Fibroblast of pulmonary artery (primary cell): ENCODE data around the gene ARHGAP24.

Source experiments
- DNase-seq: peaks from one replicate; pipeline ENCODE4 v3.0.0-alpha.2; 2010; ENCODE audit warnings: low read depth
- H3K4me3 ChIP-seq: replicated peaks from 2 replicates; pipeline ENCODE4 v1.5.1; 2011; ENCODE audit warnings: low read depth, mild to moderate bottlenecking, control low read depth, low read length, moderate library complexity
- TF ChIP-seq, protein P1 (sequence below): IDR thresholded peaks from 2 replicates; pipeline ENCODE4 v1.5.1; 2011; ENCODE audit warnings: mild to moderate bottlenecking, control low read depth, low read length, inconsistent platforms; ENCODE audit errors: missing control alignments

Gene ARHGAP24

DNA sequence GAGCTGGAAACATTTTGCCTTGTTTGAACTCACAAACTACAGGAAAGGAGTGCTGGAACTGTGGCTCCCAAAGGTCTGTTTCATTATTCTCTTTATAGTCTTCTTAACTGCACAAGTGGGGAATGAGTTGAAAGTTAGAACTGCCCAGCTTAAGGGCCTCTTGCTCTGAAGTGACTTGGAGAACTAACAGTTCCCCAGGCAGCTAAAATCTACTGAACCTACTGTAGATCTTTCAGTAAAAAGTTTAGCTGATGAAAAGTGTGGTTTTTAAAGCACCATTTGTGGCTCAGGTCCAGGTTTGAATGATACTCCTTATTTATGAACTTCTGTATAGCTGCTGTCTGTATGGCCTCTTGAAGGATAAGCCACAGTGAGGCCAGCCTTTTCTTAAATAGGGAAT, 531.1 kb downstream of the ARHGAP24 start:
- DNase-seq: no peak
- no peak overlapping the region for H3K4me3 ChIP-seq
- TF ChIP-seq, protein P1, sequence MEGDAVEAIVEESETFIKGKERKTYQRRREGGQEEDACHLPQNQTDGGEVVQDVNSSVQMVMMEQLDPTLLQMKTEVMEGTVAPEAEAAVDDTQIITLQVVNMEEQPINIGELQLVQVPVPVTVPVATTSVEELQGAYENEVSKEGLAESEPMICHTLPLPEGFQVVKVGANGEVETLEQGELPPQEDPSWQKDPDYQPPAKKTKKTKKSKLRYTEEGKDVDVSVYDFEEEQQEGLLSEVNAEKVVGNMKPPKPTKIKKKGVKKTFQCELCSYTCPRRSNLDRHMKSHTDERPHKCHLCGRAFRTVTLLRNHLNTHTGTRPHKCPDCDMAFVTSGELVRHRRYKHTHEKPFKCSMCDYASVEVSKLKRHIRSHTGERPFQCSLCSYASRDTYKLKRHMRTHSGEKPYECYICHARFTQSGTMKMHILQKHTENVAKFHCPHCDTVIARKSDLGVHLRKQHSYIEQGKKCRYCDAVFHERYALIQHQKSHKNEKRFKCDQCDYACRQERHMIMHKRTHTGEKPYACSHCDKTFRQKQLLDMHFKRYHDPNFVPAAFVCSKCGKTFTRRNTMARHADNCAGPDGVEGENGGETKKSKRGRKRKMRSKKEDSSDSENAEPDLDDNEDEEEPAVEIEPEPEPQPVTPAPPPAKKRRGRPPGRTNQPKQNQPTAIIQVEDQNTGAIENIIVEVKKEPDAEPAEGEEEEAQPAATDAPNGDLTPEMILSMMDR: no peak

DNA sequence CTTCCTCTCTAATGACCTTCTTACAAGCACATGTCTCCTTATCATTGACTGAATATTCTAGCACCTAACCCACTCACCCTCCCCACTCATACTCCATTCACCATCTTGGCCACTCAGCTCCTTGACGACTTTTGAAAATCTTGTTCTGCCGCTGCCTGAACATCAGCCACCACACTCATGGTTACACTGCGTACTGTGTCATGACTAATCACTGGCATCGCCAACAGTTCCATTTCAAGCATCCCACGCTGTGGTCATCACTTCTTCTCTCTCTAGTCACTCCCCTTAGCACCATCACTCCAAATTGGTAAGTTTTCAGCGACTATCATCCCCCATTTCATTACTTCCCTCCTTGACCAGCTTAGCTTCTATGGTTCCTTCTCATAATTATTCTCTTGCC, 532.1 kb downstream of the ARHGAP24 start:
- TF ChIP-seq, protein P1: no peak
- no peak for DNase-seq
- no peak overlapping the region for H3K4me3 ChIP-seq

GRCh38 chr4:86011117-86011516, 536.2 kb downstream of the ARHGAP24 start:
- no peak overlapping the region for H3K4me3 ChIP-seq
- peak; percentile 97 for DNase-seq

DNA sequence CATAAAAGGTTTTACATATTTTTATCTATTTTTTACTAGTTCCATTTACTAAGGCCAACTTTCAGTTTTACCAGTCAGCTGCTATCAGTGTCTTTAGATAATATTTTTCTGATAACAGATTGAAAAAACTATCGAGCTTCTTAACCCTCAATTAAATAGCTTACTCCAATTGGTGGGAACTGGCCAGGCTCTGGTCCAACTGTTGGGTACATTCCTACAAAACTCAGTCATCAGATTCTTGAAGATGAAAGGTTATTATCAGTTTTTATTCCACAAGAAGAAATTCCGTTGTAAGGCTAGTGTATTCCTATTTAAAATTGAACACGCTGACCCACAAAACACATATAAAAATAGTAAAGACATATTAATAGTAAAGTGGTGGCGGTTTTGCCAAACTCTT, 538.7 kb downstream of the ARHGAP24 start:
- TF ChIP-seq, protein P1: no peak
- DNase-seq: peak; percentile 62
- H3K4me3 ChIP-seq: no peak overlapping the region

More at GRCh38 chr4:86011117-86011516, 536.2 kb downstream of the ARHGAP24 start:
- TF ChIP-seq, protein P1: no peak

- TF ChIP-seq, protein P1: no peak
- no peak overlapping the region for H3K4me3 ChIP-seq
- DNase-seq: no peak
These were observed 539.6 kb downstream of the ARHGAP24 start for GRCh38 chr4:86014599-86014998.

- H3K4me3 ChIP-seq: no peak overlapping the region
- no peak for DNase-seq
- TF ChIP-seq, protein P1: no peak
These were observed 540.7 kb downstream of the ARHGAP24 start for GRCh38 chr4:86015412-86016350.
